Keratinocyte (primary cell): ENCODE data around the gene NALCN.

Source experiments
- CTCF ChIP-seq, 3 experiments: IDR thresholded peaks in 1 of 3; conservative IDR thresholded peaks in 1 of 3; optimal IDR thresholded peaks in 1 of 3; 2 replicates in 2 of 3; 3 replicates in 1 of 3; pipeline versions ENCODE3 to v1.5.1; 2011; ENCODE audit warnings: low read length in 3 of 3, mild to moderate bottlenecking in 3 of 3, moderate library complexity in 2 of 3, control low read depth in 1 of 3, inconsistent platforms in 1 of 3; ENCODE audit not compliant: insufficient read depth in 2 of 3; ENCODE audit errors: extremely low read depth in 1 of 3
- EZH2 ChIP-seq: IDR thresholded peaks from one replicate; pipeline ENCODE4 v1.6.1; 2012; ENCODE audit warnings: inconsistent platforms, mild to moderate bottlenecking, low read length, moderate library complexity

- TF ChIP-seq CTCF (optimal IDR thresholded peaks at IDR 0.05 in 1 of 3, IDR thresholded peaks at IDR 0.05 in 1 of 3, conservative IDR thresholded peaks at IDR 0.05 in 1 of 3; ENCODE audit: extremely low read depth in 1 of 3, insufficient read depth in 2 of 3, low read length in 3 of 3) = no peak
- TF ChIP-seq EZH2 = no peak
Measured at GRCh38 chr13:101065329-101065728, 351.0 kb downstream of the NALCN start.
